A549 (cell line): ENCODE measurements around the gene SEPTIN1.

ENCODE experiments used
- CHD2 ChIP-seq: fragments of 150-350 bp; IDR thresholded peaks from 2 replicates; pipeline ENCODE4 v1.6.1; 2014; ENCODE audit warnings: low read length; ENCODE audit not compliant: partially characterized antibody
- CTCF ChIP-seq: fragments of >200 bp; sonication (Bioruptor Twin); formaldehyde crosslinking; IDR thresholded peaks from 3 replicates; pipeline ENCODE4 v1.5.1; 2016
- EP300 ChIP-seq, 2 experiments: fragments of >200 bp; sonication (Bioruptor Twin); formaldehyde crosslinking; IDR thresholded peaks; 2 replicates in 1 of 2; 3 replicates in 1 of 2; pipeline ENCODE4 v1.6.1; 2016 to 2017
- FOSL2 ChIP-seq, 2 experiments: fragments of 450-650 bp in 1 of 2; fragments of >200 bp in 1 of 2; sonication (Bioruptor Twin) in 1 of 2; formaldehyde crosslinking; IDR thresholded peaks; 2 replicates each; pipeline versions ENCODE4 v1.5.0 to v1.6.1; 2016 to 2020; ENCODE audit warnings: mild to moderate bottlenecking in 1 of 2, moderate library complexity in 1 of 2
- HMGXB4 ChIP-seq: fragments of 250-450 bp; sonication (Bioruptor Pico); IDR thresholded peaks from 2 replicates; pipeline ENCODE4 v1.5.0; 2021; ENCODE audit warnings: mild to moderate bottlenecking, moderate library complexity, borderline replicate concordance
- MAX ChIP-seq: IDR thresholded peaks from 2 replicates; pipeline ENCODE4 v1.6.1; 2012
- POLR2A ChIP-seq: IDR thresholded peaks from 2 replicates; pipeline ENCODE4 v1.6.1; 2012; ENCODE audit warnings: mild to moderate bottlenecking, low read length
- RARB ChIP-seq: fragments of 250-450 bp; sonication (Bioruptor Pico); IDR thresholded peaks from 2 replicates; pipeline ENCODE4 v1.8.0; 2021; ENCODE audit warnings: mild to moderate bottlenecking, moderate library complexity
- ZFP36 ChIP-seq: fragments of 450-650 bp; IDR thresholded peaks from 2 replicates; pipeline ENCODE4 v1.6.1; 2014; ENCODE audit warnings: borderline replicate concordance; ENCODE audit not compliant: partially characterized antibody

DNA sequence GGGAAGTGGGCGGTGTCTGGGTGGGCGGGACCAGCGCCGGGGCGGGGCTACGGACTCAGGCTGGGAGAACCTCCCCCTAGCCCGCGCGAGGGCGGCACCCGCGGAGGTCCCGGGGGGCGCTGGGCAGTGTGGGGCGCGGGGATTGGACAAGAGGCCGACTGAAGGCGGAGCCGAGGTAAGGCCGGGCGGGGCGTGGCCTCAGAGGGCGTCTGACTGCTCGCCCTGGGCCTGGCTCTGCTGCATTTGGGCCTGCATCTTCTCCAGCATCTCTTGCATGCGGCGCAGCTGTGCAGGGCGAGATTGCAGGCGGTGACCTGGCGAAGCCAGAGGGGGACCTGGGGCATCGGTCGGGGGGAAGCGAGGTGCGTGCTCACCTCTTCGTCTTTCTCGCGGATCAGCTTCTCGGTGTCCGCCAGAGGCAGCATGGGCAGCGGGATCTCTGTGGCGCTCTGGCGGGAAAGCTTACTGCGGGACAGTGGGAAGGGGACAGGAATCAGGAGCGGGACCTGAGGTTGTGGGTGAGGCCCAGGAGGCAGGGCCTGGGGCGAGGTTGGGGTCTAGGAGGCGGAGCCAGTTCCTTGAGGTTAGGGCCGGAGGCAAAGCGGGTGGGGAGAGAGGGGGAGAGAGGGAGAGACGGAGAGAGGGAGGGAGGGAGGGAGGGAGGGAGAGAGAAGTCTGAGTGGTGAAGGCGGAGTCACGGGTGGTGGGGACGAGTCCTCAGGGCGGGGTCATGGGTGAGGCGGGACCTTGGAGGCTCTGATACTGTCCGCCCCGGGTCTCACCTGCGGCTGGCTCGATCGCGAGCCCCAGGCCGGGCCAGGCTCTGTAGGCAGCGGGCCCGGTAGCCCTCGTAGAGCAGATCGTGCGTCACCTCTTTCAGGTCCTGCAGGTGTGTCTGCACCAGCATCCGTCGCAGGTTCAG is 3.9 kb downstream of the SEPTIN1 start:
- TF ChIP-seq CTCF (no peak), RARB (CRISPR knock-in tag) (no peak), POLR2A (peak; percentile 81), EP300 (IDR thresholded peaks at IDR 0.05) (no peak), ZFP36 (no peak), HMGXB4 (CRISPR knock-in tag) (no peak), CHD2 (no peak), MAX (peak; percentile 78), FOSL2 (IDR thresholded peaks at IDR 0.05) (no peak), FOSL2 (CRISPR knock-in tag; IDR thresholded peaks at IDR 0.05) (no peak)
